ENCODE measurements around the gene PCYT1A. TPM values are rescaled to one million over a fixed set of nuclear protein-coding genes. Genes with fewer than 3 reads are reported as not detected.

The PCYT1A gene
- total and polyA plus RNA-seq, 10 of the 15 experiments (the other 5 are each of a cell fraction or from before 2014, with no cell fraction given) = 10.8 to 64.3 (median 48.6) TPM

- WGBS (ENCODE audit: insufficient coverage, insufficient replicate concordance, low lambda C conversion rate, missing lambda C conversion rate) = 81% methylated on average over 13 of the region's 13 CpGs
- SMC1A ChIA-PET (ENCODE audit: uncharacterized antibody, unreplicated experiment) = interaction anchor here (1.0 to 2.8 kb wide), 4 partner anchors 12 to 22 kb away, joined by 3 to 9 read pairs (median 5); no protein-coding TSS in a partner anchor
- no peak overlapping the region for H3K27ac ChIP-seq (ENCODE audit: control insufficient read depth, insufficient read depth)
- no peak for ATAC-seq
- intact Hi-C loops (cut with micrococcal nuclease; ENCODE audit: unreplicated experiment) (no loop called here), in situ Hi-C loops (cut with MboI) (no loop called here)
- POLR2A ChIA-PET = interaction anchor here (0.6 to 1.0 kb wide), 2 partner anchors 17 to 171 kb away, joined by 3 read pairs; no protein-coding TSS in a partner anchor
- H3K4me2 ChIP-seq (ENCODE audit: control insufficient read depth, insufficient read depth) = peak overlapping the region; percentile 96; the same call in 1 of the 2 replicates
- no TSS peak for BruUV-seq (replicated peaks)
- no peak for TF ChIP-seq KAT2A (conservative IDR thresholded peaks at IDR 0.05; ENCODE audit: control insufficient read depth, low read depth, low read length)
- TF ChIP-seq MTA3 (IDR thresholded peaks at IDR 0.05; ENCODE audit: borderline replicate concordance, low read length) = no peak
- H2AFZ ChIP-seq (ENCODE audit: control insufficient read depth, low read depth, low read length) = no peak overlapping the region
- H3K36me3 ChIP-seq (ENCODE audit: control insufficient read depth in 2 of 2, insufficient read depth in 2 of 2, low read length in 1 of 2) = no peaks in the 10 kb centered on the region
- no peak for DNase-seq (ENCODE audit: low read depth, low spot score)
- H3K27me3 ChIP-seq (replicated peaks in 1 of 2; ENCODE audit: control insufficient read depth in 2 of 2, insufficient read depth in 2 of 2, low read length in 1 of 2) = no peaks in the 10 kb centered on the region
- no peaks in the 10 kb centered on the region for H3K9me3 ChIP-seq (replicated peaks; ENCODE audit: control insufficient read depth, insufficient read depth, low read length)
- no peak for FAIRE-seq
- CTCF ChIA-PET = interaction anchor here (1.9 kb wide), 1 partner anchor 144 kb away, joined by 5 read pairs; no protein-coding TSS in a partner anchor
- peaks cover 10% of the 10 kb centered on the region for H3K4me1 ChIP-seq (ENCODE audit: control insufficient read depth, insufficient read depth, low read length)
- no peak overlapping the region for H3K4me3 ChIP-seq
- H3K9ac ChIP-seq (ENCODE audit: control insufficient read depth, insufficient read depth, low read length) = no peak overlapping the region
- RAD21 ChIA-PET (ENCODE audit: unreplicated experiment) = interaction anchor here (2.0 kb wide), 1 partner anchor 145 kb away, joined by 6 read pairs; no protein-coding TSS in a partner anchor
- H4K20me1 ChIP-seq (ENCODE audit: control insufficient read depth, insufficient read depth) = no peaks in the 10 kb centered on the region
- no peaks in the 10 kb centered on the region for H3K79me2 ChIP-seq (ENCODE audit: control insufficient read depth, insufficient read depth, low read length)
Measured at GRCh38 chr3:196218155-196218712, 69.3 kb downstream of the PCYT1A start.

GRCh38 chr3:196217307-196218154, 70.0 kb downstream of the PCYT1A start:
- Histone ChIP-seq H3K4me2 (ENCODE audit: control insufficient read depth, insufficient read depth) (no peak overlapping the region), H3K27me3 (replicated peaks in 1 of 2; ENCODE audit: control insufficient read depth in 2 of 2, insufficient read depth in 2 of 2, low read length in 1 of 2) (no peaks in the 10 kb centered on the region), H3K79me2 (ENCODE audit: control insufficient read depth, insufficient read depth, low read length) (no peaks in the 10 kb centered on the region), H3K4me3 (no peak overlapping the region), H3K9ac (ENCODE audit: control insufficient read depth, insufficient read depth, low read length) (no peak overlapping the region), H3K27ac (ENCODE audit: control insufficient read depth, insufficient read depth) (no peak overlapping the region), H3K4me1 (ENCODE audit: control insufficient read depth, insufficient read depth, low read length) (peaks cover 10% of the 10 kb centered on the region), H2AFZ (ENCODE audit: control insufficient read depth, low read depth, low read length) (no peak overlapping the region), H4K20me1 (ENCODE audit: control insufficient read depth, insufficient read depth) (no peaks in the 10 kb centered on the region), H3K36me3 (ENCODE audit: control insufficient read depth in 2 of 2, insufficient read depth in 2 of 2, low read length in 1 of 2) (no peaks in the 10 kb centered on the region), H3K9me3 (replicated peaks; ENCODE audit: control insufficient read depth, insufficient read depth, low read length) (no peaks in the 10 kb centered on the region)
- intact Hi-C loops (cut with micrococcal nuclease; ENCODE audit: unreplicated experiment) = no loop called here
- ChIA-PET SMC1A (ENCODE audit: uncharacterized antibody, unreplicated experiment) (interaction anchor here (2.2 to 2.8 kb wide), 2 partner anchors 12 to 16 kb away, joined by 7 to 9 read pairs; no protein-coding TSS in a partner anchor), POLR2A (interaction anchor here (1.0 kb wide), 1 partner anchor 18 kb away, joined by 3 read pairs; no protein-coding TSS in a partner anchor), RAD21 (ENCODE audit: unreplicated experiment) (no interaction called here), CTCF (interaction anchor here (1.9 kb wide), 1 partner anchor 144 kb away, joined by 5 read pairs; no protein-coding TSS in a partner anchor)
- WGBS (ENCODE audit: insufficient coverage, insufficient replicate concordance, low lambda C conversion rate, missing lambda C conversion rate) = 73% methylated on average over 10 of the region's 12 CpGs
- TF ChIP-seq BHLHE40 (IDR thresholded peaks at IDR 0.05; ENCODE audit: borderline replicate concordance in 1 of 2, low read depth in 2 of 2, low read length in 1 of 2) (no peak), USF2 (IDR thresholded peaks at IDR 0.05; ENCODE audit: borderline replicate concordance, low read depth, low read length) (no peak), ATF2 (IDR thresholded peaks at IDR 0.05; ENCODE audit: low read length) (no peak), SRF (IDR thresholded peaks at IDR 0.05; ENCODE audit: low read depth in 2 of 2, low read length in 2 of 2) (no peak), TAF1 (IDR thresholded peaks at IDR 0.05; ENCODE audit: borderline replicate concordance, low read depth, low read length) (no peak), ZNF622 (IDR thresholded peaks at IDR 0.05) (no peak), SREBF2 (IDR thresholded peaks at IDR 0.05; ENCODE audit: low read length) (no peak), ZNF207 (IDR thresholded peaks at IDR 0.05; ENCODE audit: borderline replicate concordance) (no peak)
- TF ChIP-seq, protein P1, sequence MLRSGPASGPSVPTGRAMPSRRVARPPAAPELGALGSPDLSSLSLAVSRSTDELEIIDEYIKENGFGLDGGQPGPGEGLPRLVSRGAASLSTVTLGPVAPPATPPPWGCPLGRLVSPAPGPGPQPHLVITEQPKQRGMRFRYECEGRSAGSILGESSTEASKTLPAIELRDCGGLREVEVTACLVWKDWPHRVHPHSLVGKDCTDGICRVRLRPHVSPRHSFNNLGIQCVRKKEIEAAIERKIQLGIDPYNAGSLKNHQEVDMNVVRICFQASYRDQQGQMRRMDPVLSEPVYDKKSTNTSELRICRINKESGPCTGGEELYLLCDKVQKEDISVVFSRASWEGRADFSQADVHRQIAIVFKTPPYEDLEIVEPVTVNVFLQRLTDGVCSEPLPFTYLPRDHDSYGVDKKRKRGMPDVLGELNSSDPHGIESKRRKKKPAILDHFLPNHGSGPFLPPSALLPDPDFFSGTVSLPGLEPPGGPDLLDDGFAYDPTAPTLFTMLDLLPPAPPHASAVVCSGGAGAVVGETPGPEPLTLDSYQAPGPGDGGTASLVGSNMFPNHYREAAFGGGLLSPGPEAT (IDR thresholded peaks at IDR 0.05; ENCODE audit: low read depth) = no peak
- in situ Hi-C loops (cut with MboI) = no loop called here
- no TSS peak for BruUV-seq (replicated peaks)
- FAIRE-seq (no peak), DNase-seq (ENCODE audit: low read depth, low spot score) (no peak), ATAC-seq (no peak)

Data from GM12878 (cell line).